Erythroblast (primary cell): Measurements from ENCODE around the gene PPP1R1C.

Experiments
- GATA1 ChIP-seq: IDR thresholded peaks from 2 replicates; pipeline ENCODE4 v1.6.1; 2011; ENCODE audit warnings: low read depth, mild to moderate bottlenecking, control low read depth, low read length, moderate library complexity
- POLR2A ChIP-seq: IDR thresholded peaks from 2 replicates; pipeline ENCODE4 v1.6.1; 2011; ENCODE audit warnings: mild to moderate bottlenecking, low read length

DNA sequence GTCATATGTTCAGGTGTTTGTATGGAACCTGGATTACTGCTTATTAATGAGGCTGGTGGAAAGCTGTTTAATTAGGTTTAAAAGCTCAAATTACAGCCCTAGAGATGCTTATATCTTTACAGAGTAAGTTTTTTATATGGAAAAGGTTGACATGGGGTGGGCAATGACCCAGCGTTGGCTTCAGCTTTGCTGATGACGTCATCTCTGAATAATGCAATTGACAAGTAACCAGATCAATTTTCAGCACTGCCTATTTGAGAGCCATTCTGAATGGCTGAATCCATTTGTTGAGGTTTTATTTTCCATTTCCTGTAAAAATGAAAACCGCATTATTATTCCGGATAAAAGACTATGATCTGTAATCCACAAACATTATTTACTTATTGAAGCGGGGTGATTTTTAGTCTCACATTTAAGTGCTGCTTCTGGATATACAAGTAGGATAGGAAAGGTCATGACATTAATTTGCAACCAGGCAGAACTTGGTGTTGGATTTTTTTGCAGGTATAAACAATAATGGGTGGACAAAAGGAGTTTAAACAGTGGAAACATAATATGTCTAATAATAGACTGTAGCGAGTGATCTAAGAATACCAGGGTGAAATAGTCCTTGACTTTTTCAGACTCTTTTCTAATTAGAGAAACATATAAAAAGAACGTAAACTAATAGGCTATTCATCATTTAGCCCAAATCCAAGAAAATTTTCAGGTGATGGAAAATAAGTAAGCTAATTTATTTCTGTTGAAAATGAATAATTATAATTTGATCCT, 2.7 kb downstream of the PPP1R1C start:
- TF ChIP-seq POLR2A (no peak), GATA1 (no peak)
